HL-60 (cell line): ENCODE measurements around the gene SPRR2G.
"Not testable (repeated sequence)": the region's sequence is repeated elsewhere in the genome, so short reads cannot be mapped to it uniquely, and the experiment has no call there.

Source experiments
- DNase-seq, 2 experiments: peaks; one replicate each; pipeline ENCODE4 v3.0.0-alpha.2; 2010 to 2020; ENCODE audit warnings: low read depth in 1 of 2, low spot score in 1 of 2
- H3K27ac ChIP-seq: fragments of 250-450 bp; sonication (Bioruptor Pico); replicated peaks from 2 replicates; pipeline ENCODE4 v1.5.1; 2020; ENCODE audit warnings: mild to moderate bottlenecking, moderate library complexity
- H3K27me3 ChIP-seq: fragments of 250-450 bp; sonication (Bioruptor Pico); 2 replicates; pipeline ENCODE4 v1.5.1; 2021; ENCODE audit warnings: mild to moderate bottlenecking, moderate library complexity; ENCODE audit not compliant: insufficient read depth, poor library complexity, severe bottlenecking
- H3K4me3 ChIP-seq: replicated peaks from 2 replicates; pipeline ENCODE4 v1.5.1; 2011; ENCODE audit warnings: mild to moderate bottlenecking, control low read depth, low read length; ENCODE audit not compliant: insufficient read depth
- GABPA ChIP-seq: IDR thresholded peaks from 2 replicates; pipeline ENCODE4 v1.6.1; 2012; ENCODE audit warnings: low read depth
- POLR2AphosphoS5 ChIP-seq: IDR thresholded peaks from 2 replicates; pipeline ENCODE4 v1.6.1; 2012; ENCODE audit warnings: low read depth
- REST ChIP-seq: IDR thresholded peaks from 2 replicates; pipeline ENCODE4 v1.6.1; 2012; ENCODE audit warnings: low read depth; ENCODE audit not compliant: insufficient replicate concordance
- SPI1 ChIP-seq: IDR thresholded peaks from 2 replicates; pipeline ENCODE4 v1.6.1; 2012; ENCODE audit warnings: low read depth, mild to moderate bottlenecking, borderline replicate concordance
- TF ChIP-seq, protein P1 (sequence below): IDR thresholded peaks from one replicate; pipeline ENCODE4 v1.5.1; 2011; ENCODE audit warnings: low read length, control low read depth, inconsistent platforms; ENCODE audit not compliant: insufficient read depth

The SPRR2G gene

GRCh38 chr1:153192697-153193096 lies 42.0 kb upstream of the SPRR2G start:
- no peak for TF ChIP-seq GABPA
- no peak for TF ChIP-seq SPI1
- no peak for TF ChIP-seq REST
- TF ChIP-seq POLR2AphosphoS5, result no peak
- TF ChIP-seq, protein P1, sequence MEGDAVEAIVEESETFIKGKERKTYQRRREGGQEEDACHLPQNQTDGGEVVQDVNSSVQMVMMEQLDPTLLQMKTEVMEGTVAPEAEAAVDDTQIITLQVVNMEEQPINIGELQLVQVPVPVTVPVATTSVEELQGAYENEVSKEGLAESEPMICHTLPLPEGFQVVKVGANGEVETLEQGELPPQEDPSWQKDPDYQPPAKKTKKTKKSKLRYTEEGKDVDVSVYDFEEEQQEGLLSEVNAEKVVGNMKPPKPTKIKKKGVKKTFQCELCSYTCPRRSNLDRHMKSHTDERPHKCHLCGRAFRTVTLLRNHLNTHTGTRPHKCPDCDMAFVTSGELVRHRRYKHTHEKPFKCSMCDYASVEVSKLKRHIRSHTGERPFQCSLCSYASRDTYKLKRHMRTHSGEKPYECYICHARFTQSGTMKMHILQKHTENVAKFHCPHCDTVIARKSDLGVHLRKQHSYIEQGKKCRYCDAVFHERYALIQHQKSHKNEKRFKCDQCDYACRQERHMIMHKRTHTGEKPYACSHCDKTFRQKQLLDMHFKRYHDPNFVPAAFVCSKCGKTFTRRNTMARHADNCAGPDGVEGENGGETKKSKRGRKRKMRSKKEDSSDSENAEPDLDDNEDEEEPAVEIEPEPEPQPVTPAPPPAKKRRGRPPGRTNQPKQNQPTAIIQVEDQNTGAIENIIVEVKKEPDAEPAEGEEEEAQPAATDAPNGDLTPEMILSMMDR, result no peak
- DNase-seq, result no peak
- peaks cover 2% of the 10 kb centered on the region for H3K27me3 ChIP-seq
- H3K4me3 ChIP-seq, result no peak overlapping the region
- H3K27ac ChIP-seq, result no peak overlapping the region

DNA sequence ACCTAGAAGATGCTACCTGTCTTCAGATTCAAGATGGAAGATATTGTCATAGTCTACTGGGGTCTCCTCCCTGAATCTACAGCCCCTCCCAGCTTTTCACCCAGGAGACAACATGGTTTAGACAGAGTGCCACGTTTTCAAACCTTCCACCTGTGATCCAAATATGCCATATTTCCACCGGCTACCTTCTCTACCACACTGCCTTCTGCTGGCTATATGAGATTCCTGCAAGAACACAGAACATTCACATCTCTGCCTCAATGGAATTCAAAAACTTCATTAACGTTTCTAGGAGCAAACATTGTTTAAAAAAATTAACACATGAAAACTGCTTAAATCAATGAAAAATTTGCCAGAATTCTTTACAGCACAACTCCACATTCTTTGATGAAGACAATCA lies 39.7 kb upstream of the SPRR2G start:
- Histone ChIP-seq H3K27ac (no peak overlapping the region), H3K4me3 (no peak overlapping the region), H3K27me3 (no peaks in the 10 kb centered on the region)
- TF ChIP-seq GABPA, result no peak
- TF ChIP-seq SPI1, result no peak
- TF ChIP-seq POLR2AphosphoS5, result no peak
- DNase-seq, result no peak

GRCh38 chr1:153188301-153188700 lies 37.6 kb upstream of the SPRR2G start:
- H3K27me3 ChIP-seq, H3K4me3 ChIP-seq, H3K27ac ChIP-seq, DNase-seq: not testable (repeated sequence)

DNA sequence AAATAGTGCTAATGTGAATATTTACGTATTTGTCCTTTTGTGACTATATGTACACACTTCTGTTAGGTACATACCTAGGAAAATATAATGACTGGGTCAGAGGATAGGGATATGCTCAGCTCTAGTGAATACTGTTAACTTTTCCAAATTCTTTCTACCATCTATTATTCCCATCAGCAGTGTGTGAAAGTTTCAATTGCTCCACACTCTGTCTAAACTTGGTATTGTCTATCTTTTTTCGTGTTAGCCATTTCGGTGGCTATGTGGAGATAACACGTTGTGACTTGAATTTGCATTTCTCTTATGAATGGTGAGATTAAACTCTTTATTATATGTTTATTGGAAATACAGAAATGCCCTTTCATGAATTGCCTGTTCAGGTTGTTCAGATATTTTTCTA lies 29.9 kb upstream of the SPRR2G start:
- Histone ChIP-seq H3K27ac (no peak overlapping the region), H3K4me3 (no peak overlapping the region), H3K27me3 (peaks cover 8% of the 10 kb centered on the region)
- TF ChIP-seq POLR2AphosphoS5 (no peak), SPI1 (no peak), REST (no peak), GABPA (no peak)
- DNase-seq, result no peak

DNA sequence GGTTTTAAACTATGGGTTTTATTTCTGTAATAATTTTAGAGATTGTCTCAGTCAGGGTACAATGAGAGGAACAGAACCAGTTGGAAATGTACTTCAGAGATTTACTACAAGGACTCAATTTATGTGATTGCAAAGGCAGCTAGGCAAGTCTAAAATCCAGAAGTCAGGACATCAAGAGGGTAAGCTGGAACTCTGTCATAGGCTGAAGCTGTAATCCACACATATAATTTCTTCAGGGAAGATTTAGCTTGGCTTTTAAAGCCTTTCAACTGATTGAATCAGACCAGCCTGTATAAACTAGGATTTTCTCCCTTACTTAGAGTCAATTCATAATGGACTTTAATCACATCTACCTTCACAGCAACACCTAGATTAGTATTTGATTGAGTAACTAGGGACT lies 28.2 kb upstream of the SPRR2G start:
- Histone ChIP-seq H3K27me3 (peaks cover 8% of the 10 kb centered on the region), H3K27ac (no peak overlapping the region), H3K4me3 (no peak overlapping the region)
- TF ChIP-seq, protein P1, result no peak
- TF ChIP-seq GABPA, result no peak
- no peak for TF ChIP-seq POLR2AphosphoS5
- no peak for TF ChIP-seq REST
- TF ChIP-seq SPI1, result no peak
- no peak for DNase-seq
